NCI-H1417 (cell line): ENCODE results near the gene TMEM234.

Source experiments
- DNase-seq, 3 experiments: peaks; one replicate each; lab custom pipeline; 2025; lab: John Stamatoyannopoulos, UW

TMEM234 gene

DNA sequence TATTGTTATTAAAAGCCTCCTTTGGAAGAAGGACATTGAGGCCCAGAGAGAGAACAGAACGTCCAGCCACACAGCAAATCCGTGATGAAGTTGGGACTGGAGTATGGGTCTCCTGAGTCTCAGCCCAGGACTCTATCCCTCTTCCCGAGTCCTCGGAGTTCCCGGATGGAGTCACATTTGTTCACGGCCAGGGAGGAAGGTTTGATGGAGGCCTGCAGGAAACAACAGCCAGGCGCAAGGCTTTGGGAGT, 43.0 kb downstream of the TMEM234 start:
- no peak for DNase-seq

DNA sequence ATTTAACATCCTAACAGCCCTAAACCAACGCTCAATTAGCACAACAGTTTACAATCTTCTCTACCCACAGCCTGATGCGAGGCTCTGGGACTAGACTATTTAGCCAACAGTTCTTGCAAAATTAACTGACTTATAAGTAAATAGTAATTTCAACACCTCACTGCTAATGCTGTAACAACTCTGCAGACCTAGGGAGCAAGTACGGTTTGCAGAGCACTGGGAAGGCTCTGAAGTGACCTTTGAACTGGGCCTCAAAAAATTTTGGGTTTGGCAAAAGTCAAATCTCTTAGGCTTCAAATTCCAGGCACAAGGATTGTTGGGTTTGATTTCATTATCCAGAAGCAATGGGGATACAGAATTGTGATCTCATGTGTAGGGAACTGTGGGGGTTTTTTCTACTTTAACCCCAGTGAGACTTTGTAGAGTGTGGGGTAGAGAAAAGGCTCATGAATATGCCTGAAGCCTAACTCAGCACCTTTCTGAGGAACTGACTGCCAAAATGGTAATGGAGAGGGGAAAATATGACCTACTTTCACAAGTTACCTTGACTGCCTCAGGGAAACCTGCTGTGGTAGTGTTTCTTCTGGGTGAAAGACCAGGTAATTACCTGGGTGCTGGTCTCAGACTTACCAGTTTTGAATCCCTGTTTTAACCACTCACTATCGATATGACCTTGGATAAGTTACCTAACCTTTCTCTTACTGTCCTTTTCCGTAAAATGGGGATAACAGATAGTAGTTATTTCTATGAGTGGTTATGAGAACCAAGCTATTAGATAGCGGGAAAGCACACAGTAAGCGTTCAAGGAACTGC, 43.6 kb downstream of the TMEM234 start:
- no peak for DNase-seq

DNA sequence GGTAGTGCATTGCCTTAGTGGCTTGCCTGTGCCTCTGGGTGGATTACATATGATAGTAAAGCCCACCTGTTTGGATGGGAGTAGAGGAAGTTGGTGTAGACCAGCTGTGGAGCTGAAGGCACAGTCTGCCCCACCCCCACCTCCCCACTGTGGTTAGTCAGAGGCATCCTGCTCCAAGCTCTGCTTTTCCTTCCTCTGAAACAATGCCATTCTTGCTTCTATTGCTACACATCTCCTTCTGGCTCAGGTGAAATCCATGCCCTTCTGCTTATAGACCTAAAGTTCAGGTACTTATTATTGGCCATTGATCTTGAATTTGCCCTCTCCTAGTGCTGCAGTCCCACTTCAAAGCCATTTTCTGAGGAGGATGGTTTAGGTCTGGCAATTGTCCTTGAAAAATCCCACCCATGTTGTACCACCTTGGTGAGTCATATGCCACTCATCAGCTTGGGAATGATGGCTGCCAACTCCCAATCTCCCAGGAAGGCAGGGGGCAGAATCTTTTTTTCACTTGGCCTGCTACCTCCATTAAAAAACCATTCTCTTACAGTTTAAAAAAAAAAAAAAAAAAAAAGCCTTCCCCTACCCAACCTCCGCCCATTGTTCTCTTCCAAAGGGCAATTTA, 49.4 kb downstream of the TMEM234 start:
- DNase-seq, result no peak

DNA sequence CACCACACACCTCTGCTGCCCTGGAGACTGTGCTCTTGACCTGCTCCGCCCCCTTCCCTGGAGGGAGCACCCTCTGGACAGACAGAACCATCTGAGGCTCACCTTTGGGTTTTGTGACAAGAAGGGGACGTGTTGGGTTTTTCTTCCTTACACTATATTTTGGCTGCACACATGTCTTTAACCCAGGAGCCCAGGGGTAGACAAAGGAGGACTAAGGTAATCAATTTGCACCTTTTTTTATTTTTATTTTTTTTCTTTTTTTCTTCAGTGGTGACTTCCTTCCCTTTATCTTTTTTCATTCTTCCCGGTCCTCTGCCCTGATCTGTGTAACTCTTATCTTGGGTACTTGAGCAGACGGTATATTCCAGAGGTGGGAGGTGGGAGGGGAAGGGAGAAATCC, 51.2 kb downstream of the TMEM234 start:
- DNase-seq, result no peak
